ENCODE results near the gene TTC9B. TPM values are rescaled to one million over a fixed set of nuclear protein-coding genes. Genes with fewer than 3 reads are reported as not detected.

Gene TTC9B
- total and polyA plus RNA-seq, 2 experiments from 2014 or later, result not detected

- Histone ChIP-seq H3K4me2 (ENCODE audit: unreplicated experiment) (no peak overlapping the region), H3K9me3 (ENCODE audit: low read depth) (no peaks in the 10 kb centered on the region), H3K4me1 (ENCODE audit: insufficient read depth) (no peaks in the 10 kb centered on the region), H4K20me1 (ENCODE audit: insufficient read depth) (no peaks in the 10 kb centered on the region), H3F3A (ENCODE audit: insufficient read depth) (no peaks in the 10 kb centered on the region), H3K27me3 (replicated peaks; ENCODE audit: insufficient read depth) (no peaks in the 10 kb centered on the region), H2AFZ (no peak overlapping the region), H3K9me2 (ENCODE audit: insufficient read depth) (no peaks in the 10 kb centered on the region), H3K27ac (no peak overlapping the region), H3K4me3 (no peak overlapping the region), H3K36me3 (ENCODE audit: low read depth) (no peaks in the 10 kb centered on the region), H3K9ac (no peak overlapping the region), H3K79me2 (ENCODE audit: insufficient read depth) (peaks cover 90% of the 10 kb centered on the region)
- no peak for DNase-seq
- in situ Hi-C loops (cut with MboI), result no loop called here
- TF ChIP-seq EZH2 (IDR thresholded peaks at IDR 0.05; ENCODE audit: insufficient read depth, poor library complexity, severe bottlenecking) (no peak), EZH2phosphoT487 (IDR thresholded peaks at IDR 0.05; ENCODE audit: insufficient read depth, low read depth) (no peak)
- 83 to 89% methylated on average over 6 of the region's 6 CpGs for WGBS, 2 experiments (ENCODE audit: low coverage in 1 of 2, low lambda C conversion rate in 2 of 2, missing lambda C conversion rate in 2 of 2)
Measured at GRCh38 chr19:40247178-40247577, 29.0 kb upstream of the TTC9B start.

GRCh38 chr19:40246292-40247073 lies 28.3 kb upstream of the TTC9B start:
- H2AFZ ChIP-seq, result no peak overlapping the region
- no peak overlapping the region for H3K4me2 ChIP-seq (ENCODE audit: unreplicated experiment)
- no peak overlapping the region for H3K27ac ChIP-seq
- H3K4me1 ChIP-seq (ENCODE audit: insufficient read depth), result no peaks in the 10 kb centered on the region
- no peaks in the 10 kb centered on the region for H3K27me3 ChIP-seq (replicated peaks; ENCODE audit: insufficient read depth)
- in situ Hi-C loops (cut with MboI), result no loop called here
- H3K79me2 ChIP-seq (ENCODE audit: insufficient read depth), result peaks cover 83% of the 10 kb centered on the region
- no peak overlapping the region for H3K4me3 ChIP-seq
- no peaks in the 10 kb centered on the region for H3K36me3 ChIP-seq (ENCODE audit: low read depth)
- WGBS, 2 experiments (ENCODE audit: low coverage in 1 of 2, low lambda C conversion rate in 2 of 2, missing lambda C conversion rate in 2 of 2), result 93 to 94% methylated on average over 14 to 16 of the region's 16 CpGs
- DNase-seq, result no peak
- no peaks in the 10 kb centered on the region for H3K9me2 ChIP-seq (ENCODE audit: insufficient read depth)
- no peak overlapping the region for H3K9ac ChIP-seq
- no peaks in the 10 kb centered on the region for H4K20me1 ChIP-seq (ENCODE audit: insufficient read depth)
- no peaks in the 10 kb centered on the region for H3F3A ChIP-seq (ENCODE audit: insufficient read depth)
- H3K9me3 ChIP-seq (ENCODE audit: low read depth), result no peaks in the 10 kb centered on the region
- TF ChIP-seq EZH2phosphoT487 (IDR thresholded peaks at IDR 0.05; ENCODE audit: insufficient read depth, low read depth) (no peak), EZH2 (IDR thresholded peaks at IDR 0.05; ENCODE audit: insufficient read depth, poor library complexity, severe bottlenecking) (no peak)

GRCh38 chr19:40245506-40246128 lies 27.4 kb upstream of the TTC9B start:
- Histone ChIP-seq H3K4me3 (no peak overlapping the region), H3K79me2 (ENCODE audit: insufficient read depth) (peaks cover 74% of the 10 kb centered on the region), H3K9me3 (ENCODE audit: low read depth) (no peaks in the 10 kb centered on the region), H3K27ac (no peak overlapping the region), H3K36me3 (ENCODE audit: low read depth) (peaks cover 4% of the 10 kb centered on the region; the same call in 1 of the 2 replicates), H2AFZ (no peak overlapping the region), H4K20me1 (ENCODE audit: insufficient read depth) (no peaks in the 10 kb centered on the region), H3K4me2 (ENCODE audit: unreplicated experiment) (no peak overlapping the region), H3K9ac (no peak overlapping the region), H3K9me2 (ENCODE audit: insufficient read depth) (no peaks in the 10 kb centered on the region), H3F3A (ENCODE audit: insufficient read depth) (no peaks in the 10 kb centered on the region), H3K4me1 (ENCODE audit: insufficient read depth) (no peaks in the 10 kb centered on the region), H3K27me3 (replicated peaks; ENCODE audit: insufficient read depth) (no peaks in the 10 kb centered on the region)
- 51 to 55% methylated on average over 9 of the region's 9 CpGs for WGBS, 2 experiments (ENCODE audit: low coverage in 1 of 2, low lambda C conversion rate in 2 of 2, missing lambda C conversion rate in 2 of 2)
- in situ Hi-C loops (cut with MboI), result no loop called here
- no peak for DNase-seq
- TF ChIP-seq EZH2phosphoT487 (IDR thresholded peaks at IDR 0.05; ENCODE audit: insufficient read depth, low read depth) (no peak), EZH2 (IDR thresholded peaks at IDR 0.05; ENCODE audit: insufficient read depth, poor library complexity, severe bottlenecking) (no peak)

GRCh38 chr19:40244579-40245317 lies 26.6 kb upstream of the TTC9B start:
- H3K9me2 ChIP-seq (ENCODE audit: insufficient read depth), result no peaks in the 10 kb centered on the region
- H3K4me2 ChIP-seq (ENCODE audit: unreplicated experiment), result no peak overlapping the region
- no peak for DNase-seq
- H3K4me3 ChIP-seq, result no peak overlapping the region
- no peak overlapping the region for H3K9ac ChIP-seq
- H3K9me3 ChIP-seq (ENCODE audit: low read depth), result no peaks in the 10 kb centered on the region
- no peaks in the 10 kb centered on the region for H3K27me3 ChIP-seq (replicated peaks; ENCODE audit: insufficient read depth)
- H3K4me1 ChIP-seq (ENCODE audit: insufficient read depth), result no peaks in the 10 kb centered on the region
- no peaks in the 10 kb centered on the region for H3F3A ChIP-seq (ENCODE audit: insufficient read depth)
- H3K27ac ChIP-seq, result no peak overlapping the region
- no peaks in the 10 kb centered on the region for H4K20me1 ChIP-seq (ENCODE audit: insufficient read depth)
- in situ Hi-C loops (cut with MboI), result no loop called here
- WGBS, 2 experiments (ENCODE audit: low coverage in 1 of 2, low lambda C conversion rate in 2 of 2, missing lambda C conversion rate in 2 of 2), result 50 to 55% methylated on average over 12 of the region's 12 CpGs
- no peak for TF ChIP-seq EZH2 (IDR thresholded peaks at IDR 0.05; ENCODE audit: insufficient read depth, poor library complexity, severe bottlenecking)
- TF ChIP-seq EZH2phosphoT487 (IDR thresholded peaks at IDR 0.05; ENCODE audit: insufficient read depth, low read depth), result no peak
- H2AFZ ChIP-seq, result no peak overlapping the region
- H3K36me3 ChIP-seq (ENCODE audit: low read depth), result peaks cover 5% of the 10 kb centered on the region; the same call in 1 of the 2 replicates
- peaks cover 66% of the 10 kb centered on the region for H3K79me2 ChIP-seq (ENCODE audit: insufficient read depth)
